ENCODE results near the gene ZNF426. TPM values are rescaled to one million over a fixed set of nuclear protein-coding genes. Genes with fewer than 3 reads are reported as not detected.

Gene ZNF426
- total and polyA plus RNA-seq, 2 of the 13 experiments (the other 11 are each of a cell fraction or from before 2014, with no cell fraction given): 3.8 to 14.9 TPM

- TF ChIP-seq CAMTA2 (CRISPR knock-in tag; IDR thresholded peaks at IDR 0.05; ENCODE audit: borderline replicate concordance): no peak
- no peak for TF ChIP-seq SYNCRIP (IDR thresholded peaks at IDR 0.05; ENCODE audit: insufficient read depth, low read depth, low read length)
- TF ChIP-seq MAZ (IDR thresholded peaks at IDR 0.05; ENCODE audit: borderline replicate concordance, low read depth, low read length): 0 out of 2 replicates have a peak, but pooled peaks have one; percentile 32
- TF ChIP-seq MAZ (CRISPR knock-in tag; IDR thresholded peaks at IDR 0.05; ENCODE audit: low read depth): peak; percentile 24; the same call in 1 of the 2 replicates
- no peak for TF ChIP-seq SSRP1 (CRISPR knock-in tag; IDR thresholded peaks at IDR 0.05)
- TF ChIP-seq ARID5B (CRISPR knock-in tag; IDR thresholded peaks at IDR 0.05): peak; percentile 39; the same call in 1 of the 2 replicates
- TF ChIP-seq ZNF703 (CRISPR knock-in tag; IDR thresholded peaks at IDR 0.05; ENCODE audit: borderline replicate concordance): 0 out of 2 replicates have a peak, but pooled peaks have one; percentile 23
- TF ChIP-seq TP53 (CRISPR knock-in tag; conservative IDR thresholded peaks at IDR 0.05): no peak
- TF ChIP-seq ATAD3A (CRISPR knock-in tag; IDR thresholded peaks at IDR 0.05): no peak
- no peak for TF ChIP-seq KDM3A (CRISPR knock-in tag; IDR thresholded peaks at IDR 0.05; ENCODE audit: low read depth)
- TF ChIP-seq PHF5A (CRISPR knock-in tag; IDR thresholded peaks at IDR 0.05; ENCODE audit: low read depth, unreplicated experiment): no peak
- no peak for TF ChIP-seq ZBTB34 (CRISPR knock-in tag; IDR thresholded peaks at IDR 0.05)
- peak; percentile 60; the same call in 1 of the 2 replicates for TF ChIP-seq ZNF564 (CRISPR knock-in tag; IDR thresholded peaks at IDR 0.05)
- no peak for TF ChIP-seq PREB (CRISPR knock-in tag; IDR thresholded peaks at IDR 0.05)
- no peak for TF ChIP-seq ZNF260 (CRISPR knock-in tag; IDR thresholded peaks at IDR 0.05; ENCODE audit: borderline replicate concordance, low read depth)
- TF ChIP-seq CERS6 (CRISPR knock-in tag; IDR thresholded peaks at IDR 0.05): no peak
- TF ChIP-seq ETV5 (CRISPR knock-in tag; IDR thresholded peaks at IDR 0.05; ENCODE audit: borderline replicate concordance): no peak
- no peak for TF ChIP-seq ZFAT (CRISPR knock-in tag; conservative IDR thresholded peaks at IDR 0.05)
- TF ChIP-seq NFYB (CRISPR knock-in tag; IDR thresholded peaks at IDR 0.05): no peak; the same call in 1 of the 2 replicates
- TF ChIP-seq PLRG1 (conservative IDR thresholded peaks at IDR 0.05): no peak
- TF ChIP-seq IRX3 (CRISPR knock-in tag; IDR thresholded peaks at IDR 0.05; ENCODE audit: borderline replicate concordance, low read depth): no peak
- TF ChIP-seq DR1 (CRISPR knock-in tag; IDR thresholded peaks at IDR 0.05): peak; percentile 71
- no peak; the same call in 1 of the 2 replicates for TF ChIP-seq SIX4 (CRISPR knock-in tag; IDR thresholded peaks at IDR 0.05)
Measured at GRCh38 chr19:9538183-9539058, at the start of gene ZNF426 (continued).
